ENCODE data around the gene GALNT18. TPM values are rescaled to one million over a fixed set of nuclear protein-coding genes. Genes with fewer than 3 reads are reported as not detected.

The GALNT18 gene
- total and polyA plus RNA-seq, 4 donors: 2.1 to 11.0 (median 3.8) TPM

- Histone ChIP-seq H3K4me1 (ENCODE audit: control insufficient read depth in 4 of 4, insufficient read depth in 4 of 4, low read length in 3 of 4) (no peaks in the 10 kb centered on the region), H3K9me3 (ENCODE audit: control insufficient read depth in 4 of 4, low read length in 3 of 4) (no peaks in the 10 kb centered on the region), H3K4me3 (ENCODE audit: low read depth in 1 of 3, low read length in 3 of 3) (no peak overlapping the region), H3K36me3 (ENCODE audit: control insufficient read depth in 4 of 4, insufficient read depth in 3 of 4, low read depth in 1 of 4, low read length in 3 of 4) (no peaks in the 10 kb centered on the region), H3K27ac (ENCODE audit: low read depth in 1 of 2, low read length in 2 of 2) (no peak overlapping the region), H3K27me3 (ENCODE audit: control insufficient read depth in 4 of 4, insufficient read depth in 4 of 4, low read length in 3 of 4) (peaks cover 0 to 3% (median 0%) of the 10 kb centered on the region in 4 donors), H3K9ac (ENCODE audit: low read depth in 1 of 2, low read length in 2 of 2) (no peak overlapping the region)
- WGBS: 83% methylated on average over 2 of the region's 2 CpGs
- no peak for DNase-seq (ENCODE audit: low spot score)
- TF ChIP-seq ATF3 (IDR thresholded peaks at IDR 0.05): no peak
- no peak for TF ChIP-seq TAF1 (conservative IDR thresholded peaks at IDR 0.05)
- TF ChIP-seq MAX (IDR thresholded peaks at IDR 0.05): no peak
- TF ChIP-seq ZBTB33 (IDR thresholded peaks at IDR 0.05): no peak
- no peak for TF ChIP-seq SP1 (IDR thresholded peaks at IDR 0.05)
- no peak for TF ChIP-seq GABPA (IDR thresholded peaks at IDR 0.05 in 1 of 2, conservative IDR thresholded peaks at IDR 0.05 in 1 of 2)
- TF ChIP-seq HNF4G (IDR thresholded peaks at IDR 0.05): no peak
- TF ChIP-seq NR2F2 (IDR thresholded peaks at IDR 0.05): no peak
Observed at GRCh38 chr11:11241284-11241683, 380.5 kb downstream of the GALNT18 start.

DNA sequence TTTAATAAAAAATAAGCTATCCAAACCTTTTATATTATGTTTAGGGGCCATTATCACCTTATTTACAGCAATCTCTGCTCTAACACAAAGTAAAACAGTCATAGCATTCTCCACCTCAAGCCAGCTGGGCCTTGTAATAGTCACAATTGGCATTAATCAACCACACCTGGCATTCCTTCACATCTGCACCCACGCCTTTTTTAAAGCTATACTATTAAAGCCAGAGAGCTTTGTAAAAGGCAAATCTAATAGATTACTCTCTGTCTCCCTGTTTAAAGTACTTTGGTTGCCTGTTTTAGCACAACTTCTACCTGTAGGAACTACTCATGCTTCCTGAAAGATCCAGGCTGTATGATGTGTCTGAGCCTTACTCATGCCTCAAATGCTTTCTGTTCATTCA is 381.8 kb downstream of the GALNT18 start:
- DNase-seq (ENCODE audit: low spot score): no peak
- Histone ChIP-seq H3K9me3 (ENCODE audit: control insufficient read depth in 4 of 4, low read length in 3 of 4) (no peaks in the 10 kb centered on the region), H3K36me3 (ENCODE audit: control insufficient read depth in 4 of 4, insufficient read depth in 3 of 4, low read depth in 1 of 4, low read length in 3 of 4) (no peaks in the 10 kb centered on the region), H3K27me3 (ENCODE audit: control insufficient read depth in 4 of 4, insufficient read depth in 4 of 4, low read length in 3 of 4) (no peaks in the 10 kb centered on the region), H3K27ac (ENCODE audit: low read depth in 1 of 2, low read length in 2 of 2) (no peak overlapping the region), H3K9ac (ENCODE audit: low read depth in 1 of 2, low read length in 2 of 2) (no peak overlapping the region), H3K4me3 (ENCODE audit: low read depth in 1 of 3, low read length in 3 of 3) (no peak overlapping the region), H3K4me1 (ENCODE audit: control insufficient read depth in 4 of 4, insufficient read depth in 4 of 4, low read length in 3 of 4) (no peaks in the 10 kb centered on the region)
- WGBS: 83% methylated on average over 1 of the region's 1 CpG
- TF ChIP-seq FOXA1 (IDR thresholded peaks at IDR 0.05): no peak
- no peak for TF ChIP-seq YY1 (IDR thresholded peaks at IDR 0.05)
- no peak for TF ChIP-seq ATF3 (IDR thresholded peaks at IDR 0.05)
- TF ChIP-seq, protein P1, sequence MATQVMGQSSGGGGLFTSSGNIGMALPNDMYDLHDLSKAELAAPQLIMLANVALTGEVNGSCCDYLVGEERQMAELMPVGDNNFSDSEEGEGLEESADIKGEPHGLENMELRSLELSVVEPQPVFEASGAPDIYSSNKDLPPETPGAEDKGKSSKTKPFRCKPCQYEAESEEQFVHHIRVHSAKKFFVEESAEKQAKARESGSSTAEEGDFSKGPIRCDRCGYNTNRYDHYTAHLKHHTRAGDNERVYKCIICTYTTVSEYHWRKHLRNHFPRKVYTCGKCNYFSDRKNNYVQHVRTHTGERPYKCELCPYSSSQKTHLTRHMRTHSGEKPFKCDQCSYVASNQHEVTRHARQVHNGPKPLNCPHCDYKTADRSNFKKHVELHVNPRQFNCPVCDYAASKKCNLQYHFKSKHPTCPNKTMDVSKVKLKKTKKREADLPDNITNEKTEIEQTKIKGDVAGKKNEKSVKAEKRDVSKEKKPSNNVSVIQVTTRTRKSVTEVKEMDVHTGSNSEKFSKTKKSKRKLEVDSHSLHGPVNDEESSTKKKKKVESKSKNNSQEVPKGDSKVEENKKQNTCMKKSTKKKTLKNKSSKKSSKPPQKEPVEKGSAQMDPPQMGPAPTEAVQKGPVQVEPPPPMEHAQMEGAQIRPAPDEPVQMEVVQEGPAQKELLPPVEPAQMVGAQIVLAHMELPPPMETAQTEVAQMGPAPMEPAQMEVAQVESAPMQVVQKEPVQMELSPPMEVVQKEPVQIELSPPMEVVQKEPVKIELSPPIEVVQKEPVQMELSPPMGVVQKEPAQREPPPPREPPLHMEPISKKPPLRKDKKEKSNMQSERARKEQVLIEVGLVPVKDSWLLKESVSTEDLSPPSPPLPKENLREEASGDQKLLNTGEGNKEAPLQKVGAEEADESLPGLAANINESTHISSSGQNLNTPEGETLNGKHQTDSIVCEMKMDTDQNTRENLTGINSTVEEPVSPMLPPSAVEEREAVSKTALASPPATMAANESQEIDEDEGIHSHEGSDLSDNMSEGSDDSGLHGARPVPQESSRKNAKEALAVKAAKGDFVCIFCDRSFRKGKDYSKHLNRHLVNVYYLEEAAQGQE (IDR thresholded peaks at IDR 0.05): no peak
- TF ChIP-seq JUND (IDR thresholded peaks at IDR 0.05): no peak
- TF ChIP-seq HNF4G (IDR thresholded peaks at IDR 0.05): no peak
- no peak for TF ChIP-seq MAX (IDR thresholded peaks at IDR 0.05)
- TF ChIP-seq SP1 (IDR thresholded peaks at IDR 0.05): no peak
- no peak for TF ChIP-seq EGR1 (IDR thresholded peaks at IDR 0.05; ENCODE audit: low read depth in 2 of 2)
- no peak for TF ChIP-seq CTCF (IDR thresholded peaks at IDR 0.05; ENCODE audit: low read depth, low read length, missing input control)

Data from liver (tissue), 9 donors.